Measurements from ENCODE around the gene SRY.

SRY gene

DNA sequence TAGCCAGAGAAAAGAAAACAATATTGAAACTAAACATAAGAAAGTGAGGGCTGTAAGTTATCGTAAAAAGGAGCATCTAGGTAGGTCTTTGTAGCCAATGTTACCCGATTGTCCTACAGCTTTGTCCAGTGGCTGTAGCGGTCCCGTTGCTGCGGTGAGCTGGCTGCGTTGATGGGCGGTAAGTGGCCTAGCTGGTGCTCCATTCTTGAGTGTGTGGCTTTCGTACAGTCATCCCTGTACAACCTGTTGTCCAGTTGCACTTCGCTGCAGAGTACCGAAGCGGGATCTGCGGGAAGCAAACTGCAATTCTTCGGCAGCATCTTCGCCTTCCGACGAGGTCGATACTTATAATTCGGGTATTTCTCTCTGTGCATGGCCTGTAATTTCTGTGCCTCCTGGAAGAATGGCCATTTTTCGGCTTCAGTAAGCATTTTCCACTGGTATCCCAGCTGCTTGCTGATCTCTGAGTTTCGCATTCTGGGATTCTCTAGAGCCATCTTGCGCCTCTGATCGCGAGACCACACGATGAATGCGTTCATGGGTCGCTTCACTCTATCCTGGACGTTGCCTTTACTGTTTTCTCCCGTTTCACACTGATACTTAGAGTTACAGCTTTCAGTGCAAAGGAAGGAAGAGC, 488 bp downstream of the SRY start:
- Histone ChIP-seq H3K4me3 (no peak overlapping the region), H4K20me1 (no peaks in the 10 kb centered on the region), H3K27me3 (no peaks in the 10 kb centered on the region), H3K4me1 (no peaks in the 10 kb centered on the region), H3K9ac (no peak overlapping the region), H3K36me3 (no peaks in the 10 kb centered on the region), H3K27ac (no peak overlapping the region), H3K4me2 (no peak overlapping the region), H3K9me3 (replicated peaks in 1 of 11) (no peaks in the 10 kb centered on the region)
- TF ChIP-seq Cebpa-rat (IDR thresholded peaks at IDR 0.05): no peak
